Omental fat pad (tissue), 4 donors: ENCODE measurements around the gene F2. TPM values are rescaled to one million over a fixed set of nuclear protein-coding genes. Genes with fewer than 3 reads are reported as not detected.

Source experiments
- ATAC-seq: fragments of 150-250 bp; one replicate; pipeline ENCODE4 v1.9.1; 2016; ENCODE audit warnings: mild to moderate bottlenecking, moderate library complexity; ENCODE audit not compliant: low FRiP score
- DNase-seq: peaks from one replicate; pipeline ENCODE4 v3.0.0-alpha.2; 2019; ENCODE audit warnings: low spot score
- total RNA-seq, 4 donors: library from RNA; depleted of rRNA; stranded (reverse); fragments of >200 nt; gene quantifications; one replicate each; pipeline ENCODE4 v1.1.0, GENCODE V29; 2016
- TF ChIP-seq, protein P1 (sequence below), 3 donors: fragments of 450-650 bp; IDR thresholded peaks; one replicate each; pipeline ENCODE4 v1.5.1; 2016 to 2017; ENCODE audit warnings: antibody characterized with exemption in 3 of 3, mild to moderate bottlenecking in 3 of 3, moderate library complexity in 2 of 3

Gene F2
- total RNA-seq, 4 donors from 2014 or later: not detected

DNA sequence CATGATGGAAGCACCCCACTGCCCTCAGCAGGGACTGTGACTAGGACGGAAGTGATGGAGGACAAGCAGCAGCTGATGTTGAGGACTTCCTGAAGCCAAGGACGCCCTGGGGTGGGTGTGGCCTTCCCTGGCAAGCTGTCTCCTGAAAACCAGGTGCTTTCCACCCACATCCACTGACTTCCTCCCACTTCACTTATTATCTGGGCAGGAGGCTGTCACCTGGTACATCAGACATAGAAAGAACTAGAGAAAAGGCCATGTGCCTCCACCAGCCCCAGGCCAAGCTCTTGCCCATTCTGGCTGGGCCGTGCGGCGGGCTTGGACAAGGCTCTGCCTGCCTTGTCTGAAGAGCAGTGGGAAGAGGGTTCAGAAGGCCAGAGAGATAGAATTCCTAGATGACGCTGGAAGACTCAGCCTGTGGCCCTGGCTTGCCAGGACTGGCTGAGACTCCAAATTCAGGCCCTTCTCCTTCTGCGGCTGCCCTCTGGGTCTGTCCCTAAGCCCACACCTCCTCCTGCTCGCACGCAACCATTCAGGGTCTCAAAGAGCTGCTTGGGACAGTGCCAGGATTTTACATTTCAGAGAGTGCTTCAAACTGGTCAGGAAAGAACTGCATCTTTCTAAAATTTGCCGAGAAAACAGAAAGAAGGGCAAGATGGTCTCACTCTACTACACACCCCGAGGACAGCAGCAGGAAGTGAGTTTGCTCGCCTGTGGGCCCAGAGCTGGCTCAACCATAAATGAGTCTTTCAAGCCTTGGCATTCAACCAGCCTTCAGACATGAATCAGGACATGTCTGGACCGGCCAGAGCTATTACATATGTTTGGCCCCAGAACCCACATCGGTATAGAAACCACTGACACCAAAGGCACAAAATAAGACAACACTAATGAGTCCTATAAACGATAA, 31.9 kb upstream of the F2 start:
- TF ChIP-seq, protein P1, sequence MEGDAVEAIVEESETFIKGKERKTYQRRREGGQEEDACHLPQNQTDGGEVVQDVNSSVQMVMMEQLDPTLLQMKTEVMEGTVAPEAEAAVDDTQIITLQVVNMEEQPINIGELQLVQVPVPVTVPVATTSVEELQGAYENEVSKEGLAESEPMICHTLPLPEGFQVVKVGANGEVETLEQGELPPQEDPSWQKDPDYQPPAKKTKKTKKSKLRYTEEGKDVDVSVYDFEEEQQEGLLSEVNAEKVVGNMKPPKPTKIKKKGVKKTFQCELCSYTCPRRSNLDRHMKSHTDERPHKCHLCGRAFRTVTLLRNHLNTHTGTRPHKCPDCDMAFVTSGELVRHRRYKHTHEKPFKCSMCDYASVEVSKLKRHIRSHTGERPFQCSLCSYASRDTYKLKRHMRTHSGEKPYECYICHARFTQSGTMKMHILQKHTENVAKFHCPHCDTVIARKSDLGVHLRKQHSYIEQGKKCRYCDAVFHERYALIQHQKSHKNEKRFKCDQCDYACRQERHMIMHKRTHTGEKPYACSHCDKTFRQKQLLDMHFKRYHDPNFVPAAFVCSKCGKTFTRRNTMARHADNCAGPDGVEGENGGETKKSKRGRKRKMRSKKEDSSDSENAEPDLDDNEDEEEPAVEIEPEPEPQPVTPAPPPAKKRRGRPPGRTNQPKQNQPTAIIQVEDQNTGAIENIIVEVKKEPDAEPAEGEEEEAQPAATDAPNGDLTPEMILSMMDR (IDR thresholded peaks at IDR 0.05): no peak
- no peak for DNase-seq
- ATAC-seq: no peak

DNA sequence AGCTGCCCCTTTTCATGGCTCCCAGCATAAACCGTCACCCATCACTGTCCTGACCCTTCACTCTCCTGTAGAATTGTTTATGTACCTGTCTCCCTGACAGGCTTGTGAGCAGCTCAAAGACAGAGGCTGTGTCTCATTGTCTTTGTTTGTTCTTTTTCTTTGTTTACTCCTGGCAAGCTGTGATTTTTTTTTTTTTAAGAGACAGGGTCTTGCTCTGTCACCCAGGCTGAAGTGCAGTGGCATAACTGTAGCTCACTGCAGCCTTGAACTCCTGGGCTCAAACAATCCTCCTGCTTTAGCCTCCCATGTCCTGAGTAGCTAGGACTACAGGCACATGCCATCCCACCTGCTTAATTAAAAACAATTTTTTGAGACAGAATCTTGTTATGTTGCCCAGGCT, 28.3 kb upstream of the F2 start:
- DNase-seq (no peak), ATAC-seq (no peak)
- TF ChIP-seq, protein P1 (IDR thresholded peaks at IDR 0.05): no peak

GRCh38 chr11:46692450-46692849, 26.6 kb upstream of the F2 start:
- TF ChIP-seq, protein P1 (IDR thresholded peaks at IDR 0.05): no peak
- no peak for DNase-seq
- no peak for ATAC-seq

GRCh38 chr11:46693597-46694012, 25.4 kb upstream of the F2 start:
- DNase-seq (no peak), ATAC-seq (no peak)
- TF ChIP-seq, protein P1 (IDR thresholded peaks at IDR 0.05): no peak

GRCh38 chr11:46694072-46694471, 24.9 kb upstream of the F2 start:
- ATAC-seq: no peak
- DNase-seq: no peak
- TF ChIP-seq, protein P1 (IDR thresholded peaks at IDR 0.05): no peak

- DNase-seq (no peak), ATAC-seq (no peak)
- TF ChIP-seq, protein P1 (IDR thresholded peaks at IDR 0.05): no peak
These were observed 24.4 kb upstream of the F2 start for GRCh38 chr11:46694607-46695006.
